ENCODE measurements around the gene EXOSC10.
A peak's percentile ranks its signal among the peaks of the same experiment; 100 is the strongest.

The EXOSC10 gene

GRCh38 chr1:11099310-11100148 lies at the start of gene EXOSC10:
EXOSC10 (minus strand) TSS chr1:11099869; CDS start chr1:11099831, 38 bp downstream.
- DNase-seq (ENCODE audit: low read depth) = peak; percentile 80

- DNase-seq (ENCODE audit: low read depth) = peak; percentile 28
These were observed 47.6 kb upstream of the EXOSC10 start for GRCh38 chr1:11147197-11147770.

GRCh38 chr1:11145741-11146140 lies 46.1 kb upstream of the EXOSC10 start:
- no peak for DNase-seq (ENCODE audit: low read depth)

- no peak for DNase-seq (ENCODE audit: low read depth)
These were observed 45.0 kb upstream of the EXOSC10 start for GRCh38 chr1:11144570-11145256.

GRCh38 chr1:11143907-11144306 lies 44.2 kb upstream of the EXOSC10 start:
- DNase-seq (ENCODE audit: low read depth) = no peak

- no peak for DNase-seq (ENCODE audit: low read depth)
These were observed 43.7 kb upstream of the EXOSC10 start for GRCh38 chr1:11143401-11143800.

- no peak for DNase-seq (ENCODE audit: low read depth)
These were observed 43.1 kb upstream of the EXOSC10 start for GRCh38 chr1:11142618-11143391.

GRCh38 chr1:11138952-11139351 lies 39.3 kb upstream of the EXOSC10 start:
- peak; percentile 70 for DNase-seq (ENCODE audit: low read depth)

- no peak for DNase-seq (ENCODE audit: low read depth)
These were observed 38.4 kb upstream of the EXOSC10 start for GRCh38 chr1:11138029-11138428.

- peak; percentile 29 for DNase-seq (ENCODE audit: low read depth)
These were observed 35.2 kb upstream of the EXOSC10 start for GRCh38 chr1:11134898-11135266.

- DNase-seq (ENCODE audit: low read depth) = peak; percentile 36
These were observed 34.7 kb upstream of the EXOSC10 start for GRCh38 chr1:11134251-11134897.

GRCh38 chr1:11132563-11133293 lies 33.1 kb upstream of the EXOSC10 start:
- DNase-seq (ENCODE audit: low read depth) = no peak

- no peak for DNase-seq (ENCODE audit: low read depth)
These were observed 32.1 kb upstream of the EXOSC10 start for GRCh38 chr1:11131816-11132215.

GRCh38 chr1:11130406-11130805 lies 30.7 kb upstream of the EXOSC10 start:
- DNase-seq (ENCODE audit: low read depth) = no peak

GRCh38 chr1:11129649-11130390 lies 30.2 kb upstream of the EXOSC10 start:
- no peak for DNase-seq (ENCODE audit: low read depth)

- no peak for DNase-seq (ENCODE audit: low read depth)
These were observed 26.9 kb upstream of the EXOSC10 start for GRCh38 chr1:11126569-11126968.

- DNase-seq (ENCODE audit: low read depth) = no peak
These were observed 26.3 kb upstream of the EXOSC10 start for GRCh38 chr1:11125931-11126330.

- no peak for DNase-seq (ENCODE audit: low read depth)
These were observed 25.3 kb upstream of the EXOSC10 start for GRCh38 chr1:11124965-11125364.

GRCh38 chr1:11116318-11116717 lies 16.6 kb upstream of the EXOSC10 start:
- DNase-seq (ENCODE audit: low read depth) = no peak

- no peak for DNase-seq (ENCODE audit: low read depth)
These were observed 15.3 kb upstream of the EXOSC10 start for GRCh38 chr1:11114966-11115365.
